ENCODE data around the gene SPRYD3.
A peak's percentile ranks its signal among the peaks of the same experiment; 100 is the strongest.
"Not testable (repeated sequence)": the region's sequence is repeated elsewhere in the genome, so short reads cannot be mapped to it uniquely, and the experiment has no call there.

SPRYD3 gene

DNA sequence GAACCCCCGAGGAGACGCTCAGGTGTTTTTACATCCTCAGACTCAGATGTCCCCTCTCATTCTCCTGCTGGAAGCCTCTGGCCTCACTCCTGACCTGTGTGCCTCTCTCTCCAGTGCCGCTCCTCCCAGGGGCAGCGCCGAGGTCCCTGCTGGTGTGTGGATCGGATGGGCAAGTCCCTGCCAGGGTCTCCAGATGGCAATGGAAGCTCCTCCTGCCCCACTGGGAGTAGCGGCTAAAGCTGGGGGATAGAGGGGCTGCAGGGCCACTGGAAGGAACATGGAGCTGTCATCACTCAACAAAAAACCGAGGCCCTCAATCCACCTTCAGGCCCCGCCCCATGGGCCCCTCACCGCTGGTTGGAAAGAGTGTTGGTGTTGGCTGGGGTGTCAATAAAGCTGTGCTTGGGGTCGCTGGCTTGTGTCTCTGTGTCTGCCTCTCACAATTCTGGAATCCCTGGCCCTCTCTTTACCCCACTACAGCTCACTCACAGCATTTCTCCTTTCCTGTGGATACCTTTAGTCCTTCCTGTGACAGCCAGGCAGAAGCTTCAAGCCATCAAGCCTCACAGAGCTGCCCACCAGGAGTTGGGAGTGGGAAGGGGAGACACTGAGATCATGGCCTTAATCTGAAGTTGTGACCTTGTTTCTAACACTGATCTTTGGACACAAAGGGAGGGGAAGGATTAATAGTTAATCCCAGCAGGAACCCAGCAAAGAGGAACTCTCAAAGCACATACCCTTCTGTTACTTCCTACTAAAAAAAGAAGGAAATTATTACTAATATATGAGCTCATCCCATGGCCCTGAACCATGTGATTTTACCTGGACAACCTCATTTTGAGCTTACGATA is 23.0 kb upstream of the SPRYD3 start:
- no peak for DNase-seq

DNA sequence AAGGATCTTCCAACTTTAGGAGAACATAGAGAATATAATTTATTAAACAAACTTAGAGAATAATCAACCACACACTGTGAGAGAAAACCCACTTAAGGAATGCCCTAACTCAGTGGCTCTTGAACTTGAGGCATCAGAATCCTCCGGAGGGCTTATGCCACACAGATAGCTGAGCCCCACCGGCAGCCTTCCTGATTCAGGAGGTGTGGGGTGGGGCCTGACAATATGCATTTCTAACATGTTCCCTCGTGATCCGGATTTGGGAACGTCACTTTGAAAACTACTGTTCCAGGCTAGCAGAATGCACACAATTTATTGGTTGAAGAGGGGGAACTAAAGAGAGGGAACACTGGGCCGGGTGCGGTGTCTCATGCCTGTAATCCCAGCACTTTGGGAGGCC is 22.1 kb upstream of the SPRYD3 start:
- DNase-seq, result no peak

DNA sequence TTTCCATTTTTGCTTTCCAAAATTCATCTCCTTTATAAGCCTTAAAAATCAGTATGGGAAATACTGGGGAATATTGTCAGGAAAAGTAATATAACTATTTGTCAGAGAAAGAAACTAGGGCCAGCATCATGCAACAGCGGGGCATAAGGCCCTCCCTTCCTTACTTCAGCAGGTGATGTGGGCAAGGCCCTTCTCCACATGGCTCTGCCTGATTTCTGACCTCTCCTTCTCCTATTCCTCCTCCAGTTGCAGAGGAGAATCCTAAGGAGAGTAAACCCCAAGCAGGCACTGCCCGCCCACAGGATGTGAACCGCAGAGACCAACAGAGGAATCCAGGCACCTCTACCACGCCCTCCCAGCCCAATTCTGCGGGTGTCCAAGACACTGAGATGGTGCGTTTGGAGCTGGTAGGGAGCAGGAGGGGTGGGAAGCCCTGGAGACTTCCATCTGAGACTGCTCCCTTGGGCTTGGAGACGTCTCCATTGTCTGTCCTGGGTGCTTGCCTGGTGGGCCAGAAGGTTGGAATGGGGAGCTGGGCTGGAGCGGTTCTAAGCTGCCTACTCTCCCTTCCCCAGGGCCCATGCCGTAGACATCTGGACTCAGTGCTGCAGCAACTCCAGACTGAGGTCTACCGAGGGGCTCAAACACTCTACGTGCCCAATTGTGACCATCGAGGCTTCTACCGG is 21.4 kb upstream of the SPRYD3 start:
- DNase-seq, result no peak

DNA sequence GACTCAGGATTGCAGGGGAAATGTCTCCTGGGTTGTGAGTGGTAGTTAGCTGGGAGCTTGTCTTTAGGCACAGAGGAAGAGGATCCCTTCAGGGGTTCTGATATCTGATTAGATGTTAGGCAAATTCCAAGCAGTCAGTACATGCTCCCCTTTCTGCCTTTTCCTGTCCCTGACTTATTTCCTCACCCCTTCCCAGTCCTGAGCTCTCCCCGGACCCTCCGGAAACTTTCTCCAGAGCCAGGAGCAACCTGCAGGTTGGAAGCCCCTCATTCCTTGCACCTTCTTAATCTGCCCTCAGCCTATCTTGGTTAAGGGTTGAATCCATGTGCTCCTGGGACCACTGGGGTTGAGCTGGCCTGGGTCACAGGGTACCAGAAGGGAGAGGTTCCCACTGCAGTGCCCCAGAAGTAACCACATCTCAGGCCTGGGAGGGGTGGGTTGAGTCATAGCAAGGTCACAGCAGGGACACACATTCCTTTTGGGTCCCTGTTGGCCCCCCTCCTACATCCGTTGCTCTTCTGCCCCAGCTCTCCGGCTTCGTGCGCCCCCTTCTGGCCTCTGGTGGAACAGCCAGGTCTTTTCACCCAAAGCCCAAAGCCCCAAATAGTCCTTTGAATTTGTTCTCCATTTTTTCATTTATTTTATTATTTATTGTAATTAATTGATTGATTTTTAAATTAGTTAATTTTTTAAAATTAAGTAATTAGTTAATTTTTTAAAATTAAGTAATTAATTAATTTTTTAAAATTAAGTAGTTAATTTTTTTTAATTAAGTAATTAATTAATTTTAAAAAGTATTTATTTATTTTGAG is 20.1 kb upstream of the SPRYD3 start:
- peak; percentile 85 for DNase-seq

DNA sequence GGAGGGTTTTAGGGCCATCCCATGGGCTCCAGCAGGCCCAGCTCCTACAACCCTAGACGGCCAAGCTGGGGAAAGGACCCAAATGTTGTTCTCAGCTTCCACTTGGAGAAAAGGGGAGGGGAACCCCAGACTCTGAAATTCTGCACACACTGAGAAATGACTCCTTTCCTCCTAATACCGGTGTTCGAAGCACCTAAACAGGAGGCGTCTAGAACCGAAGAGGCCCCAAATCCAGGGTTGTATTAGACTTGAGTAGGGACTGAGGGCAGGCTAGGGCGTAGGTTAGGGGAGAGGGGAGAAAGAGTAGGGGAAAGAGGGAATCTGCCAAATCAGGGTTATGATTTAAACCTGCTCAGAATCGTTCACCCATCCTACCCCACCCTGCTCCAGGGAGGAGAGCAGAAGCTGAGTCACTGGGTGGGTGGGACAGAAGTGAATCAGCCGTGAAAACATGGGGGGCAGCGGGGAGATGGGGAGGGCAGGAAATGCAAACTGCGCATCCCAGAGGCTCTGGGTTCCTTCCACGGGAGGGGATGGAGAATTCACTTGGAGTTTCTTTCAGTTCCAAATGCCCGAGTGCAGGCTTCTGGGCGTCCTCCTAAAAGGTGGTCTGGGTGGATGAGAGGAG is 19.3 kb upstream of the SPRYD3 start:
- DNase-seq, result no peak

DNA sequence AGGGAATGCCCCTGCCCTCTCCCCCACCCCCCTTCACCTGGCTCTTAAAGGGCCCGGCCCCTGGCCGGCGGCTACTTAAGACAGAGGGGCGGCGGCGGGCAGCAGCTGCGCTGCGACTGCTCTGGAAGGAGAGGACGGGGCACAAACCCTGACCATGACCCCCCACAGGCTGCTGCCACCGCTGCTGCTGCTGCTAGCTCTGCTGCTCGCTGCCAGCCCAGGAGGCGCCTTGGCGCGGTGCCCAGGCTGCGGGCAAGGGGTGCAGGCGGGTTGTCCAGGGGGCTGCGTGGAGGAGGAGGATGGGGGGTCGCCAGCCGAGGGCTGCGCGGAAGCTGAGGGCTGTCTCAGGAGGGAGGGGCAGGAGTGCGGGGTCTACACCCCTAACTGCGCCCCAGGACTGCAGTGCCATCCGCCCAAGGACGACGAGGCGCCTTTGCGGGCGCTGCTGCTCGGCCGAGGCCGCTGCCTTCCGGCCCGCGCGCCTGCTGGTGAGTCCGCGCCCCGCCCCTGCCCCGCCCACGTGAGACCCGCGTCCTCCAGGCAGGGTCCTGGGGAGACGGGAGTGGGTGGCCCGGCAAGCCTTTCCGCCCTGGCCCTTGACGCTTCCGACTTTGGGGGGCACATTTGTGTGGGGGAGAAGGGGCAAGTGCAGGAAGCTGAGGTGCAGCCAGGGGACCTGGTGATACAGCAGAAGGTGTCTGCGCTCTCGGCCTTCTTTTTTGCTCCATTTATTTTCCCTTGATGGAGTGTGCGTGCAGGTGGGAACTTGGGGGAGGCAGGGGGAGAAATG is 18.6 kb upstream of the SPRYD3 start, which contains the start of gene IGFBP6:
TSS of gene IGFBP6 (plus strand) at position 104 of the 790 bp plus-strand sequence. CDS start at position 155, 51 bp downstream.
- peak; percentile 53 for DNase-seq

DNA sequence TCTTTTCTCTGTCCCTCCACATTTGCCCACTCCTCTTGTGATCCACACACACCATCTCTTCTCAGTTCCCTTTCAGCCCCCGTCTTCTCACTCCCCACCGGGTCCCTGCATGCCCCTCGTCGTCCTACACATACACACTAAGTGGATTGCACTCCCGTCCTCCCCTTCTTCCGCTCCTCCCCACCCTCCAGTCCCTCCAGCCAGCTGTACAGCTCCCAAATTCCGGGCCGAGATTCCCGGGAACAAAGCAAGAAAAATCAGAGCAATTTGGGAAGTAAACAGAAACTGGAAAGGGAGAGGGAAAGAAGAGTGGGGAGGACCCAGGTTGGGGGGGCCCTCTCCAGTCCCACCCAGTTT is 18.0 kb upstream of the SPRYD3 start:
- DNase-seq, result no peak

DNA sequence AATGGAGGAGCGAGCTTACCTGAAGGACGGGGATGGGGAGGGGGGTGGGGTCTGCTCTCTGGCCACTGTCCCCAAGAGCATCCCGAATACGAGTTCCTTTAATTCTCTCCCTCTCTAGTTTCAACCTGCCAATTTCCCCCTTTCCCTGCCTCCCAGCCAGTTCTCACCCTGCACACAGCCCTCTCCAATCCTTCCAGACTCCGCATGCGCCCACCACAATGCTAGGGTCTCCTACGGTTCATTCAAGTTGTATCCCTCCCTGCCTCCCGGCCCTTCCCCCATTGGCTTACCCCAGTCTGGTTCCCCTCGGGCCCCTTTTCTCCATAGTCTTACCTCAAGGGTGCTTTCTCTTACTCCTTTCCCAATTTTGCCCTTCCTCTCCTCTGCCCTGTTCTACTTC is 17.6 kb upstream of the SPRYD3 start:
- DNase-seq, result no peak

DNA sequence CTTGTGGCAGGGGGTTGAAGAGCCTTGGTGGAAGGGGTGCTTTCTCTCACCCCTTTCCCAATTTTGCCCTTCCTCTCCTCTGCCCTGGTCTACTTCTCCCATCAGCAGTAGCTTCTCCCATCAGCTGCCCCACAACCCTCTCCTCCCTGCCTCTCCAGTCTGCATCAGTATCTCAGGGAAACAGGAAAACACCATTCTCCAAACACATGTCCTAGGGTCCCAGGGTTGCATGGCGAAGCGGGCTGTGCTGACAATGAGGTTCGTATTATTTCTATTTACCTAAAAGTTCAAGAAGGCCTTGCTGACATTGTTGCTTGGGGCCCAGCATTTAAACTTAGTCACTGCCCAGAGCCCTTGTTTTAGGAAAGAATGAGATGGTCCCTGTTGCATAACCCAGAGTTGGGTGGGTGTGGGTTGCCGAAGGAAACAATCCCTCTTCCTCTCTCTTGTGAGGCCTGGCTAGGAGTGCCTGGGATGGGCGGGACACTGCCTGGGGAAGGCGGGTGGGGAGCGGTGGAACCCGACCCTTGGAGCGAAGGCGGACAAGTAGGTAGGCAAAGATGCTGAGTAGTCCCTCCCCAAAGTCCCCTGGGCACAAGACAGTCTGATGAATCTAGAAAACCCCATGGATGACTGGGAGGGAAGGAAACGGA is 17.0 kb upstream of the SPRYD3 start:
- no peak for DNase-seq

DNA sequence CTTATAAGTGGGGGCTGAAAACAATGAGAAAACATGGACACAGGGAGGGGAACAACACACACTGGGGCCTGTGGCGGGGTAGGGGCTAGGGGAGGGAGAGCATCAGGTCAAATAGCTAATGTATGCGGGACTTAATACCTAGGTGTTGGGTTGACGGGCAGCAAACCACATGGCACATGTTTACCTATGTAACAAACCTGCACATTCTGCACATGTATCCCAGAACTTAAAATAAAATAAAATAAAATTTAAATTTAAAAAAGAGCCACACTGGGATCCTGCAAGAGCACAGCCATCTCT is 16.4 kb upstream of the SPRYD3 start:
- DNase-seq, result not testable (repeated sequence)

DNA sequence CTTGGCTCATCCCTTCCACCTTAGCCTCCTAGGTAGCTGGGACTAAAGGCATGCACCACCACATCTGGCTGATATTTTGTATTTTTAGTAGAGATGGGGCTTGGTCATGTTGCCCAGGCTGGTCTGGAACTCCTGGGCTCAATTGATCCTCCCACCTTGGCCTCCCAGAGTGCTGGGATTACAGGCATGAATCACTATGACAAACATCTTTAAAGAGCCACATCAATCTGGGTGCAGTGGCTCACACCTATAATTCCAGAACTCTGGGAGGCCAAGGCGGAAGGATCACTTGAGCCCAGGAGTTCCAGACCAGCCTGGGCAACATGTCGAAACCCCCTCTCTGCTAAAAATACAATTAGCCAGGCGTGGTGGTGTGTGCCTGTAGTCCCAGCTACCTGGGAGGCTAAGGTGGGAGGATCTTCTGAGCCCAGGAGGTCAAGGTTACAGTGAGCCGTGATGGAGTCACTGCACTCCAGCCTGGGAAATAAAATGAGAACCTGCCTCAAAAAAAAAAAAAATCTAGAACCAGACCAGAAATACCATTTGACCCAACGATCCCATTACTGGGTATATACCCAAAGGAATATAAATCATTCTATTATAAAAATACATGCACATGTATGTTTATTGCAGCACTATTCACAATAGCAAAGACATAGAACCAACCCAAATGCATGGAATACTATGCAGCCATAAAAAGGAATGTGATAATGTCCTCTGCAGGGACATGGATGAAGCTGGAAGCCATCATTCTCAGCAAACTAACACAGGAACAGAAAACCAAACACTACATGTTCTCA is 15.8 kb upstream of the SPRYD3 start:
- not testable (repeated sequence) for DNase-seq

DNA sequence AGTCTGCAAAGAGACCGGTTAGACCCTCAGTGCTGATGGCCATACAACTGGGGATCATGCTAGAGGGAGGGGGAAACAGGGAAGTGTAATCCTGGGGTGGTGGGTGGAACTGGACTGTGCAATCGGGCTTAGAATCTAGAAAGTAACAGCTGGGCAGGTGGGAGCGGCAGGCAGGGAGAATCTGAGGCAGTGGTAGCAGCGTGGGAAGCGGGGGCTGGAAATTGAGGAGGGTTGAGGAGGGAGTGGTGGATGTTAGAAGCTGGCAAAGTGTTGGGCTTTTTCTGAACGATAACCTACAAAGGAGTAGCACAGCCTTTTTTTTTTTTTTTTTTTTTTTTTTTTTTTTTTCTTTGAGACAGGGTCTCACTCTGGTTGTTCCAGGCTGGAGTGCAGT is 15.2 kb upstream of the SPRYD3 start:
- no peak for DNase-seq

DNA sequence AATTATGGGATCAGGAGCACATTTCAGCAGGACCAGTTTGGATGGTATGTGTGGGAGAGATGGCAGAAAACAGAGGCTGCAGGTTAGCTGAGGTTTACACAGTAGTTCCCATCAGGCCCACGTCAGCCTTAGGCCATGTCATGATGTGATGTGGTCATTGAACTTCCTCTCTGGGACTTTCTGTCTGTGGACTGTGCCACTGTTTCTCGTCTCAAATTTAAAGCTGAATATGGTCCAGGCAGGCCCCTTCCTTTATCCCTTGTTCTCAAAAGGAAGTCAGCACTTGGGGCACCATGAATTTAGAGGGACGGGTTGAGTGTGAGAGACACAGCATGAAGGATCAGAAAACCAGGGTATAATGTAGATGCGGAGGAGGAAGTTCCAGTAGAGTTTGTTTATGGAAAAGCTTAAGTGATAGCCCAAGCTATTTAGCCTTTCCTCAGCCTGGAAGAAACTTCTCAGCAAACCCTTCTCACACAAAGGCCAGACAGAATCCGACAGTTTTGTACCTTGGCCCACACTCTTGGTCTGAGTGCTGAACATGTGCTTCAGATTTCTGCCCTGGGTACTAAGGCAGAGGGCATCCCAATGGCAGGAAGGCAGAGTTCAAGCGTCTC is 14.7 kb upstream of the SPRYD3 start:
- DNase-seq, result no peak

DNA sequence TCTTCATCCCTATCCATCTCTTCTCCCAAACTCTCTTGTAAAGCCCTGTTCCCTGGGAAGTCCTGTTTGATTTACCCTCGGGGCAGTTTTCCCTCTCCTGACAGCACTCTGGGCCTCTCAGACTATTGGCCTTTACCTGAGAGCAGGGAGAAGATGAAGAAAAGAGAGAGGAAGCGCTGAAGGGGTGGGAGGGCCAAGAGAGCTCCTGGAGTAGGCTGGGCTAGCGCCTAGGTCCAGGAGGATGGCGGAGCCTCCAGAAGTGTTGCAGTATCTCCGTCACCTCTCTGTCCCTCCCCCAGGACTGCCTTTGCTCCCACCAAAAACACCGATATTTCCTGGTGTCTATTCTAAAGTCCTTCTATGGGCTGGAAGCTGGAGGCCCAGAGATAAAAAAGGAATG is 12.6 kb upstream of the SPRYD3 start:
- no peak for DNase-seq

DNA sequence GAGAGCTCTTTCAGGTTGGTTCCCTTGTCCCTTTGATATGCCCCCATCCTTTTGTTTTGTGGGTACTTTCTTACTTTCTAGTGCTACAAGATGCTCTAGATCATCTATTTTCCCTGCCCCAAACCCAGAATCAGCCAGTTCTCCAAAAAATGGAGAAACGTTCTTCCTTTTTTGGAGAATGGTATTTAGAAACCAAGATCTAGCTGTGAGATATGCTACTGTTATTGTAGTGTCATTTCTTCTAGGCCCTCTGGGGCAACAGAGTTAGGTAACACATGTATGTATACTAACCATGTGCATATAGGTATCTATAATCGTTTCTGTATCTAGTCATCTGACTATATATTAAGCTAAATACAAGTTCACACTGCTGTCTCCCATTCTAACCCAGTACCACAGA is 11.4 kb upstream of the SPRYD3 start:
- DNase-seq, result no peak

DNA sequence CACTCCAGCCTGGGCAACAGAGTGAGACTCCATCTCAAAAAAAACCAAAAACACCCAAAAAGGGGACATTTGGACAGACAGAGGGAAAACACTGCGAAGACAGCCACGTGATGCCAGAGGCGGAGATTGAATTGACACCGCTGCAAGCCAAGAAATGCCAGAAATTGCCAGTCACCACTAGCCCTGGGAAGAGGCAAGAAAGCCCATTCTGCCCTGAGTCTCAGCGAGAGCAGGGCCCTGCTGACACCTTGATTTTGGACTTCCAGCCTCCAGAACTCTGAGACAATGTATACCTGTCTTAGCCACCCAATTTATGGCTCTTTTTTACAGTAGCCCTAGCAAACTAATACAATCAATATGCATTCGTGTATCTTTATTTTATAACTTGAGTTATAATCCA is 10.9 kb upstream of the SPRYD3 start:
- DNase-seq, result no peak

DNA sequence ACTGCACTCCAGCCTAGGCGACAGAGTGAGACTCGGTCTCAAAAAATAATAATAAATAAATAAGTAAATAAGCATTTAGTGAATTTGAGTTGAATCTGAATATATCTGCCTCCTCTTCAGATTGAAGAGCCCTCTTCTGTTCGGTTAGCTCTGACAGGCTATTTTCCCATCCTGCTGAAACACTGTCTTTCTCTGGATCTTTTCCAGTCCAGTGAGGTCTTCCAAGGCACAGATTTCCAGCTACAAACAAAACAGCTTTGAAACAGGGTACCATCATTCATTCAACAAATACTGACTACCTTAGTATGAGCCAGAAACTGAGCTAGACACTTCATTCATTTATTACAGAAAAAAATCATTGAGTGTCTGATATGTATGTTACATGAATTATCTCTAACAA is 7.2 kb upstream of the SPRYD3 start:
- DNase-seq, result no peak

DNA sequence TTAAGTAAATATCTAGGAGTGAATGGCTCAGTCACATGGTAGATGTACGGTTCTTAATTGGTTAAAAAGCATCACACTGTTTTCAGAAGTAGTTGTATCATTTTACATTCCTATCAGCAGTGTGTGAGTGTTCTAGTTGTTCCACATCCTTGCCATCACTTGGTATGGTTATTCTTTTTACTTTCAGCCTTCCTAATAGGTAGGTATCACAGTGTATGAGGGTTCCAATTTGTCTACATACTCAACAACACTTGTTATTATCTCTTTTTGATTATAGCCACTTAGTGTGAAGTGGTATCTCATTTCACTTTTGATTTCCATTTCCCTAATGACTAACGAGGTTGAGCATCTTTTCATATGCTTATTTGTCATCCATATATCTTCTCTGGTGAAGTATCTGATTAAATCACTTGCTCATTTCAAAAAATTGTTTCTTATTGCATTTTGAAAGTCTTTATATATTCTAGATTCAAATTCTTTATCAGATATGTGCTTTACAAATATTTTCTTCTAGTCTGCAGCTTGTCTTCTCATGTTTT is 3.5 kb upstream of the SPRYD3 start:
- no peak for DNase-seq

DNA sequence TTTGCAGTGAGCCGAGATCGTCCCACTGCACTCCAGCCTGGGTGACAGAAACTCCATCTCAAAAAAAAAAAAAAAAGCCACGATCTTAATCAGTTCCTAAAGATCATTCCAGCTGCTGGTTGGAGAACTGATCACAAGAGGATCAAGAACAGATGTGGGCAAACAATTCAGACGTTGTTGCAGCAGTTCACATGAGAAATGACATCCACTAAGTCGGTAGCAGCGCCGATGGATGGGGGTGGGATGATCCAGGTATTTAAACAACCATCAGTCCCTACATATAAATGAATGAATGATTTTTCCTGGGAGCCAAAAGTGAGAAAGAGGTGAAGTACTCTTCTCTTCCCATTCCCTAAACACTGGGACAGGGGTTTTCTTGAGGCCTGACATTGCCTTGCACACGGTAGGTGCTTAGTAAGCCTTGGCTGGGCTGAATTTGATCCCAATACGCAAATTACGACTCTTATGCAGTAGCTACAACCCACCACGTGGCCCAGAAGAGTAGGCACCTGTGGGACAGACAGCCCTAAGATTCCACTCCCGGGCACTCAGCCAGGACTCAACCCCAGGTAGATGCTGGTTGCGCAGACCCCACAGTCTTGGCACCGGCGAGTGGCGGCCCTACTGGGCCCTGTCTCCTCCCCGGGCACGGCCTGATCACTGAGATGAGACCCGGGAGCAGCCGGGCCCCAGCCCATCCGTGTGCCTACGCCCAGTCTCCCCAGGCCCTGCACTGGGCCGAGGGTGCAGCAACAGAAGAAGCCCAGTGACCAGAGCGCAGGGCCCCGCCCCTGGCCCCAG is 565 bp downstream of the SPRYD3 start:
- no peak for DNase-seq
